ENCODE results near the gene GRIP2.

DNA sequence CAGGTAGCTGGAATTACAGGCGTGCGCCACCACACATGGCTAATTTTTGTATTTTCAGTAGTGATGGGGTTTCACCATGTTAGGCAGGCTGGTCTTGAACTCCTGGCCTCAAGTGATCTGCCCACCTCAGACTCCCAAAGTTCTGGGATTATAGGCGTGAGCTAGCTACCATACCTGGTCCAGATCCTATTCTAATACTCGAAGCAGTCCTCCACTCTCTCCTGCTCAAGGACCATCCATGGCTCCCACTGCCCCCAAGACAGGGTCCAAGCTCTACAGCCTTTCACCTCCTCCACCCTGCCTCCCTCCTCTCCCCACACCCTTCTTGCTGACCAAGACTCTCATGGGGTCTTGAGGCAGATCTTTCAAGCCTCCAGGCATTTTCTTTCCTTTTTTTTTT is 12.6 kb upstream of the GRIP2 start:
- TF ChIP-seq, protein P1, sequence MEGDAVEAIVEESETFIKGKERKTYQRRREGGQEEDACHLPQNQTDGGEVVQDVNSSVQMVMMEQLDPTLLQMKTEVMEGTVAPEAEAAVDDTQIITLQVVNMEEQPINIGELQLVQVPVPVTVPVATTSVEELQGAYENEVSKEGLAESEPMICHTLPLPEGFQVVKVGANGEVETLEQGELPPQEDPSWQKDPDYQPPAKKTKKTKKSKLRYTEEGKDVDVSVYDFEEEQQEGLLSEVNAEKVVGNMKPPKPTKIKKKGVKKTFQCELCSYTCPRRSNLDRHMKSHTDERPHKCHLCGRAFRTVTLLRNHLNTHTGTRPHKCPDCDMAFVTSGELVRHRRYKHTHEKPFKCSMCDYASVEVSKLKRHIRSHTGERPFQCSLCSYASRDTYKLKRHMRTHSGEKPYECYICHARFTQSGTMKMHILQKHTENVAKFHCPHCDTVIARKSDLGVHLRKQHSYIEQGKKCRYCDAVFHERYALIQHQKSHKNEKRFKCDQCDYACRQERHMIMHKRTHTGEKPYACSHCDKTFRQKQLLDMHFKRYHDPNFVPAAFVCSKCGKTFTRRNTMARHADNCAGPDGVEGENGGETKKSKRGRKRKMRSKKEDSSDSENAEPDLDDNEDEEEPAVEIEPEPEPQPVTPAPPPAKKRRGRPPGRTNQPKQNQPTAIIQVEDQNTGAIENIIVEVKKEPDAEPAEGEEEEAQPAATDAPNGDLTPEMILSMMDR (IDR thresholded peaks at IDR 0.05), result no peak
- no peak for TF ChIP-seq POLR2A (IDR thresholded peaks at IDR 0.05)
- no peak for TF ChIP-seq POLR2AphosphoS5 (IDR thresholded peaks at IDR 0.05)
